ENCODE data around the gene SMC2. TPM values are rescaled to one million over a fixed set of nuclear protein-coding genes. Genes with fewer than 3 reads are reported as not detected.

SMC2 gene
- 10 to 100 TPM; 69.3 to 71.6 TPM for total RNA-seq

DNA sequence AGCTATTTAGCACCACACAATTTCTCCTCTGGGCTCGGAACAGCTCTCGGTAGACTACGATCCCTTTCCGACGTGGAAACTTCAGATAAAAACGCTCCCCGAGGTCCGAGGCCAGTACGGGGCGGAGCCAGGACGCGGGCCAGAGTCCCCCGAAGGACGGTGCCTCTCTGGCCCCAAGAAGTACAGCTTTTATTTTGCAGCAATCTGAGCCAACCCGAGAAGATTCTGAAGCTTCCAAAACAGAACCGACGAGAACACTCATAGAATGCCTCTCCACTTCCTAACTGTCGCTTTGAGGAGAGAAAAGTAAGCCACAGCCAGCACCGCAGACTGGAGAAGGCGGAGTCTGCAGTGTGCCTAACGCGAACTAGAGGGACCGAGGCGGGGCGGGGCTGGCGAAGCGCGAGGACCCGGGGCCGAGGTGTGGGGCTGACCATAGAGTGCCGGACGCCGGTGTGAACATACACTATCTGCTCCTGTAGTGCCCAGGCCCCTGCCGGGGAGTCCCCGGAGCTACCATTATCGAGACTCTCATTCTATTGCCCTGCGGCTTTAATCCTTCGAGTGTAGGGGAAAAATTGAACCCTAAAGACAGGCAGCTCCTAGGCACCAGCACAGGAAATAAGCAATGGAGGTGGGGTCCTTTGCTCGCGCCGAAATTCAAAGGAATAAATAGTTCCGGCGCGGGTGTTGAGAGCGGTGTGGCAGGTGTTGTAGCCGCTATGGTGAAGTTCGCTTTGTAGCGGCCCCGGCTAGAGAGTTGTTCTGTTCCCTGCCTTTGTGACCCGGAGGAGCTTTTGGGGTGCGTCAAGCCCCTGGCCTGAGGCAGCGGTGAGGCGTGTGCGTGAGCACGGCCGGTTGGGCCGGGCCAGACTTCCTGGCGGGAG lies at the start of gene SMC2:
TSS of gene SMC2 (plus strand) at position 663 of the 887 bp plus-strand sequence. CDS start 1,076 bp downstream, outside the sequence.
- peaks cover 26% of the 10 kb centered on the region for H3K36me3 Mint-ChIP-seq
- H3K9me3 Mint-ChIP-seq: no peaks in the 10 kb centered on the region
- DNase-seq: peak; percentile 91
- H3K4me1 Mint-ChIP-seq: peaks cover 32% of the 10 kb centered on the region
- H3K4me3 Mint-ChIP-seq: peak within 1 kb of the TSS; percentile 95
- peak within 1 kb of the TSS; percentile 99 for H3K27ac Mint-ChIP-seq
- no peaks in the 10 kb centered on the region for H3K27me3 Mint-ChIP-seq

- Mint-ChIP-seq H3K9me3 (no peaks in the 10 kb centered on the region), H3K27me3 (peaks cover 4% of the 10 kb centered on the region), H3K4me1 (no peaks in the 10 kb centered on the region), H3K27ac (no peak overlapping the region), H3K36me3 (no peaks in the 10 kb centered on the region), H3K4me3 (no peak overlapping the region)
- no peak for DNase-seq
These were observed 25.6 kb upstream of the SMC2 start for GRCh38 chr9:104068546-104068945.

DNA sequence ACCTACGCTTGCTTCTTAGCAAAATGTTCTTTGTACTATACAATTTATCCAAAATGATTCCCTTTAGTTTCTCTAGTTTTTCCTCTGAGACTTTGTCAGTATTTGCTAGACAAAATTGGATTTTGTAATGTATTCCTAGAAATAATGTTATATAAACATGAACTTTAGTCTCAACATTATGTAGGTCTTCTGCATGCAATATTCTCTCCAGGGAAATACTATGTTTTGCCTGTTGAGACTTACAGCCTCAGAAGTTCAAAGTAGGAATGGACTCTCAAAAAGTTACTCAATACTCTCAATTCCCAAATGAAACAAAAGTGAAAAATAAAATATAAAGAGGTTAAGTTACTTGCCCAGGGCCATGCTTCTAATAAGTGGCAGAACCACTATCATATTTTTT lies 24.8 kb upstream of the SMC2 start:
- DNase-seq: no peak
- Mint-ChIP-seq H3K27me3 (peaks cover 11% of the 10 kb centered on the region), H3K36me3 (no peaks in the 10 kb centered on the region), H3K4me1 (no peaks in the 10 kb centered on the region), H3K4me3 (no peak overlapping the region), H3K27ac (no peak overlapping the region), H3K9me3 (no peaks in the 10 kb centered on the region)

- DNase-seq: no peak
- peaks cover 27% of the 10 kb centered on the region for H3K27me3 Mint-ChIP-seq
- H3K27ac Mint-ChIP-seq: no peak overlapping the region
- no peaks in the 10 kb centered on the region for H3K9me3 Mint-ChIP-seq
- no peaks in the 10 kb centered on the region for H3K36me3 Mint-ChIP-seq
- no peak overlapping the region for H3K4me3 Mint-ChIP-seq
- no peaks in the 10 kb centered on the region for H3K4me1 Mint-ChIP-seq
These were observed 22.5 kb upstream of the SMC2 start for GRCh38 chr9:104071589-104071988.

GRCh38 chr9:104073098-104073769 lies 20.9 kb upstream of the SMC2 start:
- peaks cover 41% of the 10 kb centered on the region for H3K27me3 Mint-ChIP-seq
- H3K4me1 Mint-ChIP-seq: no peaks in the 10 kb centered on the region
- no peaks in the 10 kb centered on the region for H3K36me3 Mint-ChIP-seq
- no peaks in the 10 kb centered on the region for H3K9me3 Mint-ChIP-seq
- no peak overlapping the region for H3K27ac Mint-ChIP-seq
- no peak overlapping the region for H3K4me3 Mint-ChIP-seq
- DNase-seq: no peak

DNA sequence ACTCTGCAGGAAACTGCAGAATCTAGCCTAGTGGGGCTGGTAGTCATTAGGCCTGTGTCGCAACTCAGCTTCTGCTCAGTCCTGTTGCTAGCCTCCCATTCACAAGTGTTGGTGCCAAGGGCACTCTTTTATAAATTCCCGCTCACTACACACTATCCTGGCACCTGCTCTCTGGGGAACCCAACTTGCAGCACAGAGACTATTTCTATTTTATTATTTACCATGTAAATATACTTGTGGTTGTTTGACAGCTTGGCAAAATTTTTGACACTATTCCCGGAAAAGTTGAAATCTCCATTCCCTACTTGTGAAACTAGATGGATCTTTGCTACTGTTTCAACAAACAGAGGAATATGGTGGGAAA lies 20.4 kb upstream of the SMC2 start:
- H3K9me3 Mint-ChIP-seq: peaks cover 1% of the 10 kb centered on the region
- H3K4me1 Mint-ChIP-seq: no peaks in the 10 kb centered on the region
- H3K27me3 Mint-ChIP-seq: peaks cover 40% of the 10 kb centered on the region
- no peak overlapping the region for H3K27ac Mint-ChIP-seq
- DNase-seq: no peak
- H3K36me3 Mint-ChIP-seq: no peaks in the 10 kb centered on the region
- no peak overlapping the region for H3K4me3 Mint-ChIP-seq

DNA sequence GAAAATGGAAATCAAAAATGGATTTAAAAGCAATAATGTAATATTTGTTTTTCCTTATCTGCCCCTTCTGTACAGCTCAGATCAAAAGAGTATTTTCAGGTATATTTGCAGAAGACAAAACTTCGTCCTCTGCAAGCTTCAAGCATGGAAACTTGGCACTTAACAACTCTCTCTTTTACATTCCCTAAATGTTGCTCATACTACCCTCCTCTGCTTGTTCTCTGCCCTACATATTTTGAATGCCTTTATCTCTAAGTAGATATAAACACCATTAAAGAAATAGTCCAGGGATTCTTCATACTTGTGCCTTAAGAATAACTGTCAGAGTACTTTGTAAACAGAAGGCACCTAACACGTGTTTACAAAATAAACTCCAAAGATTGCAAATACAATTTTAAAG lies 19.2 kb upstream of the SMC2 start:
- Mint-ChIP-seq H3K36me3 (peaks cover 2% of the 10 kb centered on the region), H3K4me3 (no peak overlapping the region), H3K27me3 (peaks cover 45% of the 10 kb centered on the region), H3K4me1 (no peaks in the 10 kb centered on the region), H3K27ac (no peak overlapping the region), H3K9me3 (peaks cover 3% of the 10 kb centered on the region)
- DNase-seq: no peak

DNA sequence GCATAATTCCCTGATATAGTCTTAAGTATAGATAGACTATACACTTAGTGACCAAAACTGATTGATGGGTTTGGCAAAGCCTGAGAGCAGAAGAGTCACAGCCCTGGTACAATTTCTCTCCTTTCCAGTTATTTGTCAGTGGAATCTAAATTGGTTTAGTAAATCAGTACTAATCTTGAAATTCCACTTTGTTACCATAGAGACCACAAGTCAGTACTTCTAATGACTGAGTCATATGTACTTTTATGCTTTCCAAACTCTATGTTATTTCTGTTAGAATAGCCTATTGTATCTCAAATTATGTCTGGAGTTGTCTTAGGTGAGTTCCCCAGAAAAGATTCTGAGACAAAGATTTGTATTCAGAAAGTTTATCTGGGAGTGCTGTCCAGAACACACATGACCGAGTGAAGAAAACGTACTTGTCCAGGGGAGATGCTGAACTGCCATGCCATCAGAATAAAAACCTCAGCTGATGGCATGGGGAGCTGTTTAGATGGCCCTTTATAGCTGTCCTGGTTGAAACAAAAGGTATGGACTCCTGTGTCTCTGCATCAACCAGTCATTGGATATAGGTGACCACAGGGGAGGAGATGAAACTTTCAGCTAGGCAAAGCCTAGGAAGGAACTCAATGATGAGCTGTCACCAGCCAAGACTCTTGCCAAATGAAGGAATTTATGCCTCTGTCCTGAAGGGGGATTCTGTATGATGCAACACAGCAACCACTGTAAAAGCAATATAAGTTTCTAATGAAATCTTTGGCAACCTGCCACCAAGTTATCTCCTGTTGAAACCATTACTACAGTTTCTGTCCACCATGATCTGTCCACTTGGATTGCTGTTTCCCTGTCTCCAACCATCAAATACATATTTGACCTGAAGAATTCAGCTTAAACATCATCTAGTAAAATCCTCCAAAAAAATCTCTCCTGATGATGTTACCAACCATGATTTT lies 18.0 kb upstream of the SMC2 start:
- H3K27ac Mint-ChIP-seq: no peak overlapping the region
- peaks cover 5% of the 10 kb centered on the region for H3K36me3 Mint-ChIP-seq
- no peaks in the 10 kb centered on the region for H3K4me1 Mint-ChIP-seq
- peaks cover 3% of the 10 kb centered on the region for H3K9me3 Mint-ChIP-seq
- no peak overlapping the region for H3K4me3 Mint-ChIP-seq
- DNase-seq: no peak
- peaks cover 45% of the 10 kb centered on the region for H3K27me3 Mint-ChIP-seq

- peaks cover 49% of the 10 kb centered on the region for H3K27me3 Mint-ChIP-seq
- H3K27ac Mint-ChIP-seq: no peak overlapping the region
- DNase-seq: no peak
- H3K4me3 Mint-ChIP-seq: no peak overlapping the region
- peaks cover 6% of the 10 kb centered on the region for H3K36me3 Mint-ChIP-seq
- H3K9me3 Mint-ChIP-seq: peaks cover 9% of the 10 kb centered on the region
- H3K4me1 Mint-ChIP-seq: peaks cover 2% of the 10 kb centered on the region
These were observed 15.5 kb upstream of the SMC2 start for GRCh38 chr9:104078596-104078995.

GRCh38 chr9:104080983-104081382 lies 13.1 kb upstream of the SMC2 start:
- Mint-ChIP-seq H3K4me1 (peaks cover 2% of the 10 kb centered on the region), H3K4me3 (no peak overlapping the region), H3K9me3 (peaks cover 9% of the 10 kb centered on the region), H3K27me3 (peaks cover 34% of the 10 kb centered on the region), H3K27ac (no peak overlapping the region), H3K36me3 (peaks cover 6% of the 10 kb centered on the region)
- no peak for DNase-seq

GRCh38 chr9:104082168-104082567 lies 11.9 kb upstream of the SMC2 start:
- Mint-ChIP-seq H3K4me1 (peaks cover 2% of the 10 kb centered on the region), H3K36me3 (peaks cover 6% of the 10 kb centered on the region), H3K27me3 (peaks cover 23% of the 10 kb centered on the region), H3K9me3 (peaks cover 9% of the 10 kb centered on the region), H3K27ac (no peak overlapping the region), H3K4me3 (no peak overlapping the region)
- DNase-seq: no peak

DNA sequence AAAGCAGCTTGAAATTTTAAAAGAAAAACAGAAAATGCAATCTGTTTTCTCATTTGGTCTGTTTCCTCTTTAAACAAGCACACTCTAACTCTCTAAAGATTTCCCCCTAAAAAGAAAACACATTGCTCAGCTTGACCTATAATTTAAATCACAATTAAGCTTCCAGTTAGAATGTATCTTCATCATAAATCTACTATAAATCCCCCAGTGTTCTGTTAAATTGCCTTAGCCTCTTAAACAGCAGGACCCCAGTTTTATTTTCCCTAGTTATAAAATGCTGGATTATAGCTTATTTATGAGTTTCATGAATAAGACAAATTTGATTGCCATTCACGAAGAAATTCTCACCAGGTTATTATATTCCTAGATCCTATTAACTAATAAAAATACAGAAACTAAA lies 8.6 kb upstream of the SMC2 start:
- Mint-ChIP-seq H3K9me3 (peaks cover 6% of the 10 kb centered on the region), H3K4me1 (peaks cover 2% of the 10 kb centered on the region), H3K4me3 (no peak overlapping the region), H3K27ac (no peak overlapping the region), H3K27me3 (peaks cover 6% of the 10 kb centered on the region), H3K36me3 (peaks cover 5% of the 10 kb centered on the region)
- no peak for DNase-seq

- no peak for DNase-seq
- peaks cover 3% of the 10 kb centered on the region for H3K36me3 Mint-ChIP-seq
- H3K4me3 Mint-ChIP-seq: no peak overlapping the region
- no peak overlapping the region for H3K27ac Mint-ChIP-seq
- peaks cover 6% of the 10 kb centered on the region for H3K27me3 Mint-ChIP-seq
- no peaks in the 10 kb centered on the region for H3K9me3 Mint-ChIP-seq
- H3K4me1 Mint-ChIP-seq: peaks cover 14% of the 10 kb centered on the region
These were observed 6.2 kb upstream of the SMC2 start for GRCh38 chr9:104087894-104088293.

GRCh38 chr9:104088416-104088815 lies 5.7 kb upstream of the SMC2 start:
- peaks cover 4% of the 10 kb centered on the region for H3K27me3 Mint-ChIP-seq
- DNase-seq: no peak
- no peak overlapping the region for H3K27ac Mint-ChIP-seq
- no peaks in the 10 kb centered on the region for H3K9me3 Mint-ChIP-seq
- peaks cover 3% of the 10 kb centered on the region for H3K36me3 Mint-ChIP-seq
- peaks cover 13% of the 10 kb centered on the region for H3K4me1 Mint-ChIP-seq
- H3K4me3 Mint-ChIP-seq: no peak overlapping the region

DNA sequence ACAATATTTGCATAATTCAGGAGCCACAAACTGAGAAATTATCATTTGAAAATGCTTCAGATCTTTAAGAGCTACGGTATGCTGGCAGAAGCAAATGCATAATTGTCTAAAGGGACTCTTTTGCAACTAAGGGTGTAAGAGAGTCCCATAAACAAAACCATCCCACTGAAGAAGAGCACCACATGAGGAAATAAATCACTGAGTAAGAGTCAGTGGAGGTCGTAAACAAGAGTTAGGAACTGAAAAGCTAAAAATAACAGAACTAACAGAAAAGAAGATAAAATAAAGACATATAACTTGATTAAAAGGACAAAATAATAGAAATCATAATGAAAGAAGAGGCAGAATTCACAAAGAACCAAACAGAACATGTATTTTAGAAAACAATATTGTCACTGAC lies 3.5 kb upstream of the SMC2 start:
- Mint-ChIP-seq H3K9me3 (no peaks in the 10 kb centered on the region), H3K27ac (no peak overlapping the region), H3K36me3 (peaks cover 11% of the 10 kb centered on the region), H3K4me1 (peaks cover 19% of the 10 kb centered on the region), H3K27me3 (no peaks in the 10 kb centered on the region), H3K4me3 (no peak overlapping the region)
- no peak for DNase-seq

Measured in activated naive CD8-positive, alpha-beta T cell treated with anti-CD3 and anti-CD28 coated beads for 36 hours (primary cell).